HCT116 (cell line): ENCODE measurements around the gene PLCXD1.

ENCODE experiments used
- ATF3 ChIP-seq: IDR thresholded peaks from 2 replicates; pipeline ENCODE4 v1.6.1; 2012
- CTCF ChIP-seq, 3 experiments: fragments of 200-600 bp in 1 of 3; sonication (generic) in 1 of 3; IDR thresholded peaks in 2 of 3; conservative IDR thresholded peaks in 1 of 3; 2 replicates each; pipeline ENCODE4 v1.5.1; 2012 to 2017; ENCODE audit warnings: low read depth in 2 of 3, low read length in 2 of 3, antibody characterized with exemption in 1 of 3, borderline replicate concordance in 1 of 3, control low read depth in 1 of 3, mild to moderate bottlenecking in 1 of 3, mixed read lengths in 1 of 3, mixed run types in 1 of 3, moderate library complexity in 1 of 3; ENCODE audit not compliant: insufficient read depth in 1 of 3
- MAX ChIP-seq: IDR thresholded peaks from 2 replicates; pipeline ENCODE4 v1.6.1; 2012
- POLR2A ChIP-seq: IDR thresholded peaks from 2 replicates; pipeline ENCODE4 v1.7.0; 2011; ENCODE audit warnings: borderline replicate concordance; ENCODE audit not compliant: insufficient read depth, insufficient read length; ENCODE audit errors: extremely low read depth
- POLR2AphosphoS5 ChIP-seq: IDR thresholded peaks from 2 replicates; pipeline ENCODE4 v1.6.1; 2011; ENCODE audit warnings: mild to moderate bottlenecking, low read depth, low read length, moderate library complexity

- TF ChIP-seq CTCF (IDR thresholded peaks at IDR 0.05 in 2 of 3, conservative IDR thresholded peaks at IDR 0.05 in 1 of 3; ENCODE audit: borderline replicate concordance in 1 of 3, insufficient read depth in 1 of 3, low read depth in 2 of 3, low read length in 2 of 3) (no peak), ATF3 (no peak), POLR2AphosphoS5 (peak; percentile 20; the same call in 1 of the 2 replicates), POLR2A (no peak), MAX (no peak)
Measured at GRCh38 chrX:283115-283845, 2.1 kb downstream of the PLCXD1 start.
